NCI-H1694 treated with DMSO at 0.1 percent for 48 hours (cell line): ENCODE data around the gene TK1.
"Not testable (repeated sequence)": the region's sequence is repeated elsewhere in the genome, so short reads cannot be mapped to it uniquely, and the experiment has no call there.

Experiments used
- DNase-seq: peaks from one replicate; lab custom pipeline; 2025; lab: John Stamatoyannopoulos, UW

Gene TK1

GRCh38 chr17:78186692-78187595, at the start of gene TK1, which contains the start of gene AFMID:
TK1 (minus strand) TSS chr17:78187052; CDS start chr17:78186994, 58 bp downstream.
AFMID (plus strand) TSS chr17:78187362; CDS start chr17:78187371, 9 bp downstream.
- DNase-seq = peak; percentile 97

- DNase-seq = no peak
Observed at GRCh38 chr17:78235885-78236284, 49.0 kb upstream of the TK1 start.

- not testable (repeated sequence) for DNase-seq
Observed at GRCh38 chr17:78235022-78235421, 48.2 kb upstream of the TK1 start.

- DNase-seq = no peak
Observed at GRCh38 chr17:78234261-78234865, 47.5 kb upstream of the TK1 start.

- no peak for DNase-seq
Observed at GRCh38 chr17:78233678-78234077, 46.8 kb upstream of the TK1 start.

- no peak for DNase-seq
Observed at GRCh38 chr17:78232859-78233173, 46.0 kb upstream of the TK1 start.

- no peak for DNase-seq
Observed at GRCh38 chr17:78231991-78232858, 45.4 kb upstream of the TK1 start.

GRCh38 chr17:78230996-78231935, 44.4 kb upstream of the TK1 start, which contains the start of gene TMEM235:
TMEM235 (plus strand) TSS chr17:78231631; CDS start chr17:78232024, 393 bp downstream.
- no peak for DNase-seq

- no peak for DNase-seq
Observed at GRCh38 chr17:78230252-78230962, 43.6 kb upstream of the TK1 start.

GRCh38 chr17:78228176-78228575, 41.3 kb upstream of the TK1 start:
- no peak for DNase-seq

- peak; percentile 96 for DNase-seq
Observed at GRCh38 chr17:78227455-78227916, 40.6 kb upstream of the TK1 start.

- no peak for DNase-seq
Observed at GRCh38 chr17:78226759-78227454, 40.1 kb upstream of the TK1 start.

- no peak for DNase-seq
Observed at GRCh38 chr17:78226055-78226758, 39.4 kb upstream of the TK1 start.

- no peak for DNase-seq
Observed at GRCh38 chr17:78225088-78225865, 38.4 kb upstream of the TK1 start.

GRCh38 chr17:78224231-78225087, 37.6 kb upstream of the TK1 start:
- DNase-seq = peak; percentile 91

GRCh38 chr17:78223765-78224164, 36.9 kb upstream of the TK1 start:
- DNase-seq = no peak

GRCh38 chr17:78223061-78223460, 36.2 kb upstream of the TK1 start:
- DNase-seq = no peak
